Middle frontal gyrus (tissue), 1 donor: Measurements from ENCODE around the gene SLC35F6.

Experiments used
- DNase-seq: peaks from one replicate; pipeline ENCODE4 v3.0.0-alpha.2; 2015; ENCODE audit warnings: low spot score; ENCODE audit errors: extremely low spot score

The SLC35F6 gene

GRCh38 chr2:26764078-26764887 is at the start of gene SLC35F6:
Gene SLC35F6 (plus strand): TSS chr2:26764284. CDS start chr2:26764350, 66 bp downstream.
- DNase-seq = peak; percentile 77

GRCh38 chr2:26715528-26716270 is 48.4 kb upstream of the SLC35F6 start:
- no peak for DNase-seq

GRCh38 chr2:26716340-26716739 is 47.7 kb upstream of the SLC35F6 start:
- DNase-seq = no peak

- no peak for DNase-seq
These were observed 47.3 kb upstream of the SLC35F6 start for GRCh38 chr2:26716769-26717168.

GRCh38 chr2:26717362-26717761 is 46.7 kb upstream of the SLC35F6 start:
- DNase-seq = no peak

- DNase-seq = no peak
These were observed 45.0 kb upstream of the SLC35F6 start for GRCh38 chr2:26718949-26719686.

GRCh38 chr2:26720322-26721114 is 43.6 kb upstream of the SLC35F6 start:
- no peak for DNase-seq

- no peak for DNase-seq
These were observed 42.7 kb upstream of the SLC35F6 start for GRCh38 chr2:26721115-26722032.

- no peak for DNase-seq
These were observed 41.8 kb upstream of the SLC35F6 start for GRCh38 chr2:26722328-26722727.

- no peak for DNase-seq
These were observed 41.2 kb upstream of the SLC35F6 start for GRCh38 chr2:26722911-26723310.

GRCh38 chr2:26723475-26723874 is 40.6 kb upstream of the SLC35F6 start:
- DNase-seq = no peak

- DNase-seq = no peak
These were observed 39.9 kb upstream of the SLC35F6 start for GRCh38 chr2:26723991-26724750.

- no peak for DNase-seq
These were observed 39.1 kb upstream of the SLC35F6 start for GRCh38 chr2:26724784-26725520.

GRCh38 chr2:26725521-26725820 is 38.6 kb upstream of the SLC35F6 start:
- DNase-seq = no peak

GRCh38 chr2:26726228-26726627 is 37.9 kb upstream of the SLC35F6 start:
- DNase-seq = no peak

GRCh38 chr2:26727641-26728561 is 36.2 kb upstream of the SLC35F6 start:
- DNase-seq = no peak

GRCh38 chr2:26729311-26729710 is 34.8 kb upstream of the SLC35F6 start:
- DNase-seq = no peak
